ENCODE measurements around the gene RAB3D. TPM values are rescaled to one million over a fixed set of nuclear protein-coding genes. Genes with fewer than 3 reads are reported as not detected.

Gene RAB3D
- total RNA-seq, 2 donors from 2014 or later, result 33.9 to 81.2 TPM

- H3K36me3 ChIP-seq, result peaks cover 0 to 3% of the 10 kb centered on the region in 2 donors
Observed at GRCh38 chr19:11361771-11362731, 22.6 kb upstream of the RAB3D start.

GRCh38 chr19:11361037-11361770, 21.7 kb upstream of the RAB3D start:
- Histone ChIP-seq H3K4me1 (replicated peaks) (no peaks in the 10 kb centered on the region), H3K9me3 (no peaks in the 10 kb centered on the region), H3K27me3 (replicated peaks; ENCODE audit: insufficient read depth) (no peaks in the 10 kb centered on the region), H3K4me3 (no peak overlapping the region), H3K27ac (no peak overlapping the region), H3K36me3 (peaks cover 0 to 3% of the 10 kb centered on the region in 2 donors)
- intact Hi-C loops (cut with DNase I), result no loop called here
- TF ChIP-seq POLR2A (IDR thresholded peaks at IDR 0.05), result no peak
- no peak for TF ChIP-seq POLR2AphosphoS5 (IDR thresholded peaks at IDR 0.05)
- TF ChIP-seq, protein P1, sequence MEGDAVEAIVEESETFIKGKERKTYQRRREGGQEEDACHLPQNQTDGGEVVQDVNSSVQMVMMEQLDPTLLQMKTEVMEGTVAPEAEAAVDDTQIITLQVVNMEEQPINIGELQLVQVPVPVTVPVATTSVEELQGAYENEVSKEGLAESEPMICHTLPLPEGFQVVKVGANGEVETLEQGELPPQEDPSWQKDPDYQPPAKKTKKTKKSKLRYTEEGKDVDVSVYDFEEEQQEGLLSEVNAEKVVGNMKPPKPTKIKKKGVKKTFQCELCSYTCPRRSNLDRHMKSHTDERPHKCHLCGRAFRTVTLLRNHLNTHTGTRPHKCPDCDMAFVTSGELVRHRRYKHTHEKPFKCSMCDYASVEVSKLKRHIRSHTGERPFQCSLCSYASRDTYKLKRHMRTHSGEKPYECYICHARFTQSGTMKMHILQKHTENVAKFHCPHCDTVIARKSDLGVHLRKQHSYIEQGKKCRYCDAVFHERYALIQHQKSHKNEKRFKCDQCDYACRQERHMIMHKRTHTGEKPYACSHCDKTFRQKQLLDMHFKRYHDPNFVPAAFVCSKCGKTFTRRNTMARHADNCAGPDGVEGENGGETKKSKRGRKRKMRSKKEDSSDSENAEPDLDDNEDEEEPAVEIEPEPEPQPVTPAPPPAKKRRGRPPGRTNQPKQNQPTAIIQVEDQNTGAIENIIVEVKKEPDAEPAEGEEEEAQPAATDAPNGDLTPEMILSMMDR (IDR thresholded peaks at IDR 0.05), result no peak
- no peak for DNase-seq (ENCODE audit: low spot score)
- WGBS, result 60% methylated on average over 39 of the region's 43 CpGs

More at GRCh38 chr19:11361771-11362731, 22.6 kb upstream of the RAB3D start:
- H3K9me3 ChIP-seq, result no peaks in the 10 kb centered on the region
- intact Hi-C loops (cut with DNase I), result no loop called here
- no peak overlapping the region for H3K4me3 ChIP-seq
- TF ChIP-seq POLR2A (IDR thresholded peaks at IDR 0.05), result no peak
- TF ChIP-seq, protein P1 (IDR thresholded peaks at IDR 0.05), result no peak
- no peak for TF ChIP-seq POLR2AphosphoS5 (IDR thresholded peaks at IDR 0.05)
- H3K4me1 ChIP-seq (replicated peaks), result no peaks in the 10 kb centered on the region
- no peak for DNase-seq (ENCODE audit: low spot score)
- H3K27me3 ChIP-seq (replicated peaks; ENCODE audit: insufficient read depth), result no peaks in the 10 kb centered on the region
- no peak overlapping the region for H3K27ac ChIP-seq
- 82% methylated on average over 35 of the region's 35 CpGs for WGBS

GRCh38 chr19:11359421-11359820, 20.0 kb upstream of the RAB3D start:
- Histone ChIP-seq H3K27ac (no peak overlapping the region), H3K27me3 (replicated peaks; ENCODE audit: insufficient read depth) (no peaks in the 10 kb centered on the region), H3K4me3 (no peak overlapping the region), H3K4me1 (replicated peaks) (no peaks in the 10 kb centered on the region), H3K36me3 (peaks cover 0 to 2% of the 10 kb centered on the region in 2 donors), H3K9me3 (no peaks in the 10 kb centered on the region)
- intact Hi-C loops (cut with DNase I), result no loop called here
- TF ChIP-seq POLR2AphosphoS5 (IDR thresholded peaks at IDR 0.05), result no peak
- no peak for DNase-seq (ENCODE audit: low spot score)
- 84% methylated on average over 11 of the region's 11 CpGs for WGBS

GRCh38 chr19:11356676-11357550, 17.5 kb upstream of the RAB3D start:
- intact Hi-C loops (cut with DNase I), result no loop called here
- H3K4me3 ChIP-seq, result no peak overlapping the region
- no peak overlapping the region for H3K27ac ChIP-seq

More at GRCh38 chr19:11356676-11357550, 17.5 kb upstream of the RAB3D start:
- TF ChIP-seq POLR2AphosphoS5 (IDR thresholded peaks at IDR 0.05), result no peak
- TF ChIP-seq, protein P1 (IDR thresholded peaks at IDR 0.05), result no peak
- no peak for TF ChIP-seq POLR2A (IDR thresholded peaks at IDR 0.05)
- WGBS, result 78% methylated on average over 11 of the region's 11 CpGs
- no peak for DNase-seq (ENCODE audit: low spot score)
- Histone ChIP-seq H3K4me1 (replicated peaks) (no peaks in the 10 kb centered on the region), H3K36me3 (no peaks in the 10 kb centered on the region), H3K9me3 (no peaks in the 10 kb centered on the region), H3K27me3 (replicated peaks; ENCODE audit: insufficient read depth) (no peaks in the 10 kb centered on the region)
